ENCODE measurements around the gene NUCKS1. TPM values are rescaled to one million over a fixed set of nuclear protein-coding genes. Genes with fewer than 3 reads are reported as not detected.

Gene NUCKS1
- total RNA-seq, 1 donor from 2014 or later: 304 TPM

DNA sequence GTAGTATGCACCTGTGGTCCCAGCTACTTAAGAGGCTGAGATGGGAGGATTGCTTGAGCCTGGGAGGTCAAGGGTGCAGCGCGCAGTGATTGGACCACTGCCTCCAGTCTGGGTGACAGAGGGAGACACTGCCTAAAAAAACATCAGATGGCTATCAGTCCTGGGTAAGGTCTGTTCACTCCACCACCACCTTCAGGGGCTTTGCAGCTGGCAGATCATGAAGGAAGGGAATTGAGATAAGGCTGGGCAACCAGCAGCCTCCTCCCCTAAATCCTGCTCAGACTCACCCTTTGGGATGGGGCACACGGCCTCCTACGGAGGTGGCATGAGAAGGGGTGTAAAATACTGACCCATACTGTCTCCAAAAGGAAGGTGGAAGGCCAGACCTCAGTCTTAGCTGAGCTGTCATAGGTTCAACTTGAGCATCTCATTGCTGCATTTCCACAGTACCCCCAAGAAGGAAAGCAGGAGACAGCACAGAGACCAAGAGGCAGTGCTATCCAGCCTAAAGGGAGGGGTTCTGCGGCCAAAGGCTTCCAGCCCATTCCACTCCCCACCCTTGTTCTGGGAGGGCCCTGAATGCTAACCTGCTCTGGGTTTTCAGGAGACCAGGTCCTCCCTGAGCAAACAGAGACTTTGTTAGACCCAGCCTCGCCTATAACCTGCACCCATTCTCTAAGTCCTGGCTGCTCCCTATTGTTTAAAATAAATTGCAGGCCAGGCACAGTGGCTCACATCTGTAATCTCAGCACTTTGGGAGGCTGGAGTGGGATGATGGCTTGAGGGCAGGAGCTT is 83.4 kb downstream of the NUCKS1 start:
- no peak for DNase-seq (ENCODE audit: low spot score in 2 of 2, unreplicated experiment in 2 of 2)
- H3K27ac Mint-ChIP-seq: no peak overlapping the region
- peaks cover 3% of the 10 kb centered on the region for H3K27me3 Mint-ChIP-seq (ENCODE audit: low read depth)
- TF ChIP-seq, protein P1, sequence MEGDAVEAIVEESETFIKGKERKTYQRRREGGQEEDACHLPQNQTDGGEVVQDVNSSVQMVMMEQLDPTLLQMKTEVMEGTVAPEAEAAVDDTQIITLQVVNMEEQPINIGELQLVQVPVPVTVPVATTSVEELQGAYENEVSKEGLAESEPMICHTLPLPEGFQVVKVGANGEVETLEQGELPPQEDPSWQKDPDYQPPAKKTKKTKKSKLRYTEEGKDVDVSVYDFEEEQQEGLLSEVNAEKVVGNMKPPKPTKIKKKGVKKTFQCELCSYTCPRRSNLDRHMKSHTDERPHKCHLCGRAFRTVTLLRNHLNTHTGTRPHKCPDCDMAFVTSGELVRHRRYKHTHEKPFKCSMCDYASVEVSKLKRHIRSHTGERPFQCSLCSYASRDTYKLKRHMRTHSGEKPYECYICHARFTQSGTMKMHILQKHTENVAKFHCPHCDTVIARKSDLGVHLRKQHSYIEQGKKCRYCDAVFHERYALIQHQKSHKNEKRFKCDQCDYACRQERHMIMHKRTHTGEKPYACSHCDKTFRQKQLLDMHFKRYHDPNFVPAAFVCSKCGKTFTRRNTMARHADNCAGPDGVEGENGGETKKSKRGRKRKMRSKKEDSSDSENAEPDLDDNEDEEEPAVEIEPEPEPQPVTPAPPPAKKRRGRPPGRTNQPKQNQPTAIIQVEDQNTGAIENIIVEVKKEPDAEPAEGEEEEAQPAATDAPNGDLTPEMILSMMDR (IDR thresholded peaks at IDR 0.05; ENCODE audit: unreplicated experiment): no peak
- no peaks in the 10 kb centered on the region for H3K9me3 Mint-ChIP-seq
- H3K36me3 Mint-ChIP-seq: no peaks in the 10 kb centered on the region
- H3K4me3 Mint-ChIP-seq: no peak overlapping the region
- H3K4me1 Mint-ChIP-seq: peaks cover 38% of the 10 kb centered on the region

DNA sequence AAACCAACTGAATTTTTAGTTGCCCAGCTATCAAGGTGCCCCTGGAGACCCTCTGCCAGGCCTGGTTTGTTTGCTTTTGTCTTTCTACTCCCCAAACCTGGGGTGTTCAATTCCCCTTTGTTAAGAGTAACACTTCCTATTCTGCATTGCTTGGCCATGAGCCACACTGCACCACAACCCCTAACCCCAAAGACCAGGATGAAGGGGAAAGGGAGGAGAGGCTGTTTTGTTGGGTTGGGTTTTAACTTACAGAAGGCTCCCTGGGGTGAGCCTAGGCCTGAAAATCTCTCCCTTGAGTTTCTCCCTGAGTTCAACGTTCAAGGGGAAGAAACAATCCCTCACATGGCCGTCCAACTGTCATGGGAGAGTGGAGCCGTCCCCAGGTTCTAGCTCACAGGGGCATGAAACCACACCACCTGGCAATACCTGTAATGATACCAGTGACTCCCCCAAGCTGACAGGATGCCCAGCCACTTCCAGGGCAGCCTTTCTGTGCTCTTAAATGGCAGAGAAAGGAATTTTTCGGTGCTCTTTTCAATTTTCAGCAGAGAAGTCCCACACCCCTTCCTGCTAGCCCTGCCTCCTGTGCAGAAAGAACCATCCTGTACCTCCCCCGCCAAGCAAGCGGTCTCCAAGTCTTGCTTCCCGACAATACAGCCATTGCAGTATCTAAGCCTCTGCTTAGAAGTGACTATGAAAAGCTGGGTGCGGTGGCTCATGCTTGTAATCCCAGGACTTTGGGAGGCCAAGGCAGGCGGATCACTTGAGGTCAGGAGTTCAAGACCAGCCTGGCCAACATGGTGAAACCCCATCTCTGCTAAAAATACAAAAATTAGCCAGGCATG is 84.6 kb downstream of the NUCKS1 start:
- H3K4me1 Mint-ChIP-seq: peaks cover 26% of the 10 kb centered on the region
- H3K9me3 Mint-ChIP-seq: no peaks in the 10 kb centered on the region
- peaks cover 3% of the 10 kb centered on the region for H3K27me3 Mint-ChIP-seq (ENCODE audit: low read depth)
- no peak overlapping the region for H3K27ac Mint-ChIP-seq
- no peaks in the 10 kb centered on the region for H3K36me3 Mint-ChIP-seq
- DNase-seq (ENCODE audit: low spot score in 2 of 2, unreplicated experiment in 2 of 2): no peak
- H3K4me3 Mint-ChIP-seq: no peak overlapping the region
- TF ChIP-seq, protein P1 (IDR thresholded peaks at IDR 0.05; ENCODE audit: unreplicated experiment): no peak

DNA sequence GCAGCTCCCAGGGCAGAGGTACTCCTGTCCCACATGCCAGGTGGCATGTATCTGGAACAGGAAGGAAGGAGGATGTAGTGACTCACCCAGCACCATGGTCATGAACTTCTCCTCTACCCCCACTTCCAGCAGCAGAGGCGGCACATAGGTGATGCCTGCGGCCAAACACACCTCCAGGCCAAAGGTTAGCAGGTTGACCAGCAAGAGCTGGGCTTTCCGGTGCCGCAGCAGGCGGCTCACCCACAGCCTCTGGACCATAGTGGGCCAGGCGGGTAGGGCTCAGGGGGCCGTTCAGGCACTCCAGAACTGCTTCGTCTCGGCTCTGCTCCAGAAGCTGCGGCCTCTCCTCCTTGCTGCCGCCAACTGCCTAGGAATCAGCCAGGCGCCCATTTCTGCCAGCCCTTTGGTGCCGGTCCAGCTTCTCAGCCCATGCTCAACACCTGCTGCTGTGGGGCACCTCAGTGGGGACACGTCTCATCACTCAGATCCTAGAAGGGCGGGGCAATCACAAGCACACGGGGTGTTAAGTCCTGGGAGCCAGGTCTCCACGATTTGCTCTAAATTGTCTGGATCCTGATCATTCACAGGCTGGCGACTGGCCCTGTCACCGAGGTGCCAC is 85.5 kb downstream of the NUCKS1 start:
- H3K36me3 Mint-ChIP-seq: no peaks in the 10 kb centered on the region
- no peak for DNase-seq (ENCODE audit: low spot score in 2 of 2, unreplicated experiment in 2 of 2)
- no peak overlapping the region for H3K4me3 Mint-ChIP-seq
- TF ChIP-seq, protein P1 (IDR thresholded peaks at IDR 0.05; ENCODE audit: unreplicated experiment): no peak
- no peaks in the 10 kb centered on the region for H3K9me3 Mint-ChIP-seq
- peaks cover 3% of the 10 kb centered on the region for H3K27me3 Mint-ChIP-seq (ENCODE audit: low read depth)
- H3K4me1 Mint-ChIP-seq: peaks cover 18% of the 10 kb centered on the region
- no peak overlapping the region for H3K27ac Mint-ChIP-seq

DNA sequence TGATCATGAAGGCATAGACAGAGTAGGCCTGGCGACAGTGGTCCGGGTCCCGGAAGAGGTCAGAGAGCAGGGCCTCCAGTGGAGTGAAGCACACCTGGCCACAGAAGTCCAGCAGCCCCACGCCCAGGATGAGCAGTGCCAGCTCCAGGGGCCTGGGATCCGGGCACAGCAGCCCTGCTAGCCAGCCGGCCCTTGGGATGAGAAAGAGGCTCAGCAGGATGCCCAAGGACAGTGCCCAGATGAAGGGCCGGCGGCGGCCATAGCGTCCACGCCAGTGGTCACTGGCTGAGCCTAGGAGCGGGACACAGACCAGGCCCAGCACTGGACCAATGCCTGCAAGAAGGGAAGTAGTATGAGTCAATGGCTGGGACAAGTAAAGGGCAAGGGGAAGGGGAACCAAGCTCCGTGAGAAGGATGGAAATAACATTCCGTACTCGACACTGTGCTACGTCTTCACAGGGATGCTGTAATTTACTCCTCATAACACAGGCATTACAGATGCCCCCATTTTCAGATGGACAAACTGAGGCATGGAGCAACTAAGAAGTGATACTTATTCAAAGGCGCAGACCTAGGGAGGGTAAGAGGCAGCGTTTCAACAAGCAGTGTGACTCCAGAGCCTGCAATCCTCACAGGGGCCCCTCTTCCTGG is 86.6 kb downstream of the NUCKS1 start:
- no peaks in the 10 kb centered on the region for H3K36me3 Mint-ChIP-seq
- H3K9me3 Mint-ChIP-seq: no peaks in the 10 kb centered on the region
- H3K27me3 Mint-ChIP-seq (ENCODE audit: low read depth): peaks cover 3% of the 10 kb centered on the region
- H3K4me3 Mint-ChIP-seq: no peak overlapping the region
- no peak for DNase-seq (ENCODE audit: low spot score in 2 of 2, unreplicated experiment in 2 of 2)
- H3K4me1 Mint-ChIP-seq: peaks cover 14% of the 10 kb centered on the region
- TF ChIP-seq, protein P1 (IDR thresholded peaks at IDR 0.05; ENCODE audit: unreplicated experiment): no peak
- H3K27ac Mint-ChIP-seq: no peak overlapping the region

Other genes starting within 250 kb of the NUCKS1 start
- gene CDK18, start 245.5 kb downstream of the NUCKS1 start, total RNA-seq: 28.7 to 33.2 TPM (median 31.1 TPM) in 3 replicates
- 32.2 to 36.8 TPM (median 34.8 TPM) in 3 replicates for gene ELK4, start 118.2 kb downstream of the NUCKS1 start, total RNA-seq
- gene SLC45A3, start 69.7 kb downstream of the NUCKS1 start, total RNA-seq: 7.0 to 7.5 TPM (median 7.1 TPM) in 3 replicates
- 8.7 to 10.4 TPM (median 8.7 TPM) in 3 replicates for gene RAB29, start 25.3 kb upstream of the NUCKS1 start, total RNA-seq
- 18.9 to 21.5 TPM (median 19.4 TPM) in 3 replicates for gene SLC41A1, start 63.0 kb upstream of the NUCKS1 start, total RNA-seq
- gene PM20D1, start 100.0 kb upstream of the NUCKS1 start, total RNA-seq: not detected in 3 replicates
- not detected in 3 replicates for gene SLC26A9, start 193.3 kb upstream of the NUCKS1 start, total RNA-seq